SK-N-SH treated with all-trans-retinoic acid at 6 μM for 48 hours (cell line): ENCODE measurements around the gene CHRNA3.

Experiments
- ARNTL ChIP-seq: fragments of 450-650 bp; formaldehyde crosslinking; IDR thresholded peaks from 2 replicates; pipeline ENCODE4 v1.5.0; 2020; ENCODE audit warnings: low read depth, mild to moderate bottlenecking, moderate library complexity, borderline replicate concordance
- CREB5 ChIP-seq: fragments of 250-450 bp; sonication (Bioruptor Pico); IDR thresholded peaks from 2 replicates; pipeline ENCODE4 v1.5.1; 2020; ENCODE audit warnings: low read depth, mild to moderate bottlenecking, moderate library complexity
- CSDC2 ChIP-seq: fragments of 250-450 bp; sonication (Bioruptor Pico); IDR thresholded peaks from 2 replicates; pipeline ENCODE4 v1.5.0; 2020; ENCODE audit warnings: mild to moderate bottlenecking, moderate library complexity
- CSRNP3 ChIP-seq: fragments of 250-450 bp; sonication (Bioruptor Pico); IDR thresholded peaks from 2 replicates; pipeline ENCODE4 v1.5.1; 2021; ENCODE audit warnings: mild to moderate bottlenecking, moderate library complexity
- GLIS3 ChIP-seq: fragments of 250-450 bp; sonication (Bioruptor Pico); IDR thresholded peaks from 2 replicates; pipeline ENCODE4 v1.5.0; 2020; ENCODE audit warnings: mild to moderate bottlenecking, moderate library complexity
- PPARA ChIP-seq: fragments of 250-450 bp; sonication (Bioruptor Pico); IDR thresholded peaks from 2 replicates; pipeline ENCODE4 v1.5.0; 2020; ENCODE audit warnings: mild to moderate bottlenecking, borderline replicate concordance
- TOX ChIP-seq: fragments of 250-450 bp; sonication (Bioruptor Pico); IDR thresholded peaks from 2 replicates; pipeline ENCODE4 v1.8.0; 2021; ENCODE audit warnings: mild to moderate bottlenecking, moderate library complexity, borderline replicate concordance
- ZFP30 ChIP-seq: fragments of 450-650 bp; formaldehyde crosslinking; IDR thresholded peaks from 2 replicates; pipeline ENCODE4 v1.5.0; 2022; ENCODE audit warnings: mild to moderate bottlenecking, moderate library complexity
- ZNF8 ChIP-seq: fragments of 450-650 bp; formaldehyde crosslinking; IDR thresholded peaks from 2 replicates; pipeline ENCODE4 v1.5.0; 2020; ENCODE audit warnings: mild to moderate bottlenecking, moderate library complexity

DNA sequence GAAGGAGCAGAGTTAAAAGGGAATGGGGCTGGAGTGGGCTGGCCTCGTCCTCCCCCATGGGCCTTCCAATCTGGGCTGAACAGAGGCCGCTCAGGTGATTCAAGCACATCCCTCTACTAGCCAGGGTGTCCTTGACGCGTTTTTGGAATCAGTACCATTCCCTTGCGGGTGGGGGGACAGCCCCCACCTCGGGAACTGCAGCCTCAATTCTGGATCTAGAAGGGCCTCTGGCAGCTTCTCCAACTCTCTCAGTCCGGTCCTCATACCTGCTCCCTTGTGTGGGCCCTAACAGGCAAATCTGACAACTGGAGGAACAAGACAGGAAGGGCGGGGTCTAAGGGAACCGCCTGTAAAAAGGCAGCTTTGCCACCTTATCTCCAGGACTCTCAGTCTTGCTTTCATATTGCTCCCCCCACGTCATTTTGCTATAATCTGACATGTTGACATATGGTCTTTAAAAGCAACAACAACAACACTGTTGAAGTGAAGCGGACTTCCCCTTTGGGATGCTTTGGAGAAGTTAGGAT, 21.0 kb upstream of the CHRNA3 start:
- no peak for TF ChIP-seq CREB5 (CRISPR knock-in tag)
- TF ChIP-seq ARNTL (CRISPR knock-in tag), result no peak
- TF ChIP-seq PPARA (CRISPR knock-in tag), result no peak
- TF ChIP-seq GLIS3 (CRISPR knock-in tag), result no peak
- TF ChIP-seq ZNF8 (CRISPR knock-in tag), result no peak
- TF ChIP-seq CSRNP3 (CRISPR knock-in tag), result no peak
- TF ChIP-seq ZFP30 (CRISPR knock-in tag), result no peak
- no peak for TF ChIP-seq TOX (CRISPR knock-in tag)
- TF ChIP-seq CSDC2 (CRISPR knock-in tag), result no peak
